Stimulated activated CD8-positive, alpha-beta memory T cell treated with anti-CD3 and anti-CD28 coated beads, Interleukin-15, amount 100 ng/mL, for 24 hours (primary cell): Measurements from ENCODE around the gene NUCB2.

Experiments
- DNase-seq: peaks from one replicate; pipeline ENCODE4 v3.0.0-alpha.2; 2020; ENCODE audit warnings: low read depth

Gene NUCB2

DNA sequence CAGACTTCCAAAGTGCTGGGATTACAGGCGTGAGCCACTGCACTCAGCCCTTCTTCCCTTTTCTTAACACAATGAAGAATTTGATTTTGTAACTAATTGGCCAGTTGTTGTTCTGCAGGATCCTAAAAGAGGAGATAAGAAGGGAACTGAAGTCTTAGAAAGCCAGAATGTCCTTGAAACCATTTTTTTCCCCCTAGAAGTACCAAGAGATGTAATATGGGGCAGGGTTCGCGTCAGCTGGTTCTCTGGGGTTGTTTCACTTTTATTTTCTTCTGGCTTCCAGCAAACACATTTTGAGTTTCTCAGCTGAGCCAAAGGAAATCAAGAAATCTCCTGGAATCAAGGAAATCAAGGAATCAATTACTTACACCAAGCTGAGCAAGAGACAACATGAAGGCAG, 7.6 kb upstream of the NUCB2 start:
- no peak for DNase-seq

- DNase-seq, result no peak
Measured at GRCh38 chr11:17272801-17273200, 3.7 kb upstream of the NUCB2 start.

DNA sequence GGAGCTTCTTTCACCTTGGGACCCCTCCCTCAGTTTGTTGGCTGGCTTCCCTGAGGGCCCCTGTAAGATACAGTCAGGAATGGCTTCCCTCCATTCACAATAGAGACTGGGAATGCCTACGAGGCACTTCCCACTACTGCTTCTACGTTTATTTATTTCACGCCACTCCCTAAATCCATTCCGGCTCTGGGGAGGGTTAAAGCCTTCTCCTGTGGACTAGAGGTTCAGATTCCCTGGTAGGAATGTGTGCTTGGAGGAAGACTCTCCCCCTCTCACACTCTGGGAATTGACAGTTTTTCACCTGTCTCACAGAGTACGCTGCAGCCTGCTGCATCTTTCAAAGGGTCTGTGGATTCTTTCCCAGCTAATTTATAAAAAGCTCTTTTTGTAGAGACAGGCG, 3.3 kb upstream of the NUCB2 start:
- no peak for DNase-seq

DNA sequence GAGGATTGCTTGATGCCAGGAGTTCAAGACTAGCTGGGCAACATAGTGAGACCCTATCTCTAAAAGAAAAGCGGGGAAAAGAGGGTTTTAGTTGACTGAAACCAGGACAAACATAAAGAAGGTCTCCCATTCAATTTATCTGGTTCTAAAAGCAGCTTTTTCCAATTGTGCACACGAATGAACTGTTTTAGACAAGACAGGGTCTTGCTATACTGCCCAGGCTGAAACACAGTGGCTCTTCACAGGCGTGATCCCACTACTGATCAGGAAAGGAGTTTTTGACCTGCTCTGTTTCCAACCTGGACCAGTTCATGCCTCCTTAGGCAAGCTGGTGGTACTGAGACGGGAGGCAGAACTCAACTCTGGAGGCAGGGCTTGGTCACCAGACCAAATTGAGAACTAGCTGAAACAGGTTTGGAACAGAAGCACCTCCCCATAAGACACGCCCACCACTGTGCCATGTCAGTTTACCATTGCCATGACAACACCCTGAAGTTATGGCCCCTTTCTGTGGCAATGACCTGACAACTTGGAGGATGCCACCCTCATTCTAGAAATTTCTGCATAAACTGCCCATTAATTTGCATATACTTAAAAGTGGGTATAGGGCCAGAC, 2.8 kb upstream of the NUCB2 start:
- DNase-seq, result no peak

- no peak for DNase-seq
Measured at GRCh38 chr11:17275400-17276235, 921 bp upstream of the NUCB2 start.

DNA sequence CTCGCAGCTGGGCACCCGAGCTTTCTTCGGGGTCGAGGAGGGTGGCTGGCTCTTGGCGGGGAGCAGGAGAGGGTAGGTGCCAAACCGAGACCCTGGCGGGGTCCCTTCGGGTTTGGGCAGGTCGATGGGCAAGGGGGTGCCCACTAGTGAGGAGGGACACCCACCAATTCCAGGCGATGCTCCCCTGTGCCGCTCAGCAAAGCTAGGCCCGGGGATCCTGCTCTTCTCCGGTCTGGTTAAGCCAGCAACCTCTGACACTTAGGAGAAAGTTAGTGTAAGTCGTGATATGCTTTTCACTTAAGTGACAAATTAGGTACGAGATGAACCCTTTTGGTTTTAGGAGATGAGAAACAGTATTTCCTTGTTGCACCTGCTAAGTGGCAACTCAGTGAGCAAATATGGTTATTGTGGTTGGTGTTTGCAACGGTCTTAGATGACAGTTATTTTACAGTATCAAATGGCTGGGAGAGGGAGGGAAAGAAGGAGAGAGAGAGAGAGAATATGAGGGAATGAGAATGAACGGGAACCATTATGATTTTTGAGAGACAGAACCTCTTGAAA, 565 bp downstream of the NUCB2 start:
- no peak for DNase-seq

GRCh38 chr11:17280494-17281127, 4.1 kb downstream of the NUCB2 start:
- no peak for DNase-seq

- no peak for DNase-seq
Measured at GRCh38 chr11:17286332-17286731, 9.8 kb downstream of the NUCB2 start.

- DNase-seq, result no peak
Measured at GRCh38 chr11:17287058-17287457, 10.5 kb downstream of the NUCB2 start.

DNA sequence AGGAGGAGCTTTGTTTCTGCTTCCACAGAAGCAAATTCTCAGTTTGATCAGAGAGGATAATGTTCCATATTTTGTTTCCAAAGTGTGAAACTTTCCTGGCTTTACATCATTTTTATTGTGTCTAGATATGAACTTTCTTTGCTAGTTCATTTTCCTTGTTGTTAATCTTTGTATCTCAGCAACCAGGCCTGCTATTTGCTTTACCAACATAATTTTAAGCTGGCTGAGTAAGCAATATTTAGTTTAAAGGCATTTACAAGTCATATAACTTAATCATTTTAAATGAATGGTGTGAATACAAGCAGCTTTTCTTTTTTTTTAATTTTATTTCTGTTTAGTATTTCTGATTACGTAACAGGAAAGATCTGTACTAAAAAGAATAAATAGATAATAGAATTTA, 15.2 kb downstream of the NUCB2 start:
- no peak for DNase-seq

- no peak for DNase-seq
Measured at GRCh38 chr11:17293311-17293710, 16.8 kb downstream of the NUCB2 start.

GRCh38 chr11:17294033-17294432, 17.5 kb downstream of the NUCB2 start:
- no peak for DNase-seq

GRCh38 chr11:17296852-17297559, 20.5 kb downstream of the NUCB2 start:
- no peak for DNase-seq

- DNase-seq, result no peak
Measured at GRCh38 chr11:17298302-17298701, 21.8 kb downstream of the NUCB2 start.

- DNase-seq, result no peak
Measured at GRCh38 chr11:17300372-17300771, 23.8 kb downstream of the NUCB2 start.

DNA sequence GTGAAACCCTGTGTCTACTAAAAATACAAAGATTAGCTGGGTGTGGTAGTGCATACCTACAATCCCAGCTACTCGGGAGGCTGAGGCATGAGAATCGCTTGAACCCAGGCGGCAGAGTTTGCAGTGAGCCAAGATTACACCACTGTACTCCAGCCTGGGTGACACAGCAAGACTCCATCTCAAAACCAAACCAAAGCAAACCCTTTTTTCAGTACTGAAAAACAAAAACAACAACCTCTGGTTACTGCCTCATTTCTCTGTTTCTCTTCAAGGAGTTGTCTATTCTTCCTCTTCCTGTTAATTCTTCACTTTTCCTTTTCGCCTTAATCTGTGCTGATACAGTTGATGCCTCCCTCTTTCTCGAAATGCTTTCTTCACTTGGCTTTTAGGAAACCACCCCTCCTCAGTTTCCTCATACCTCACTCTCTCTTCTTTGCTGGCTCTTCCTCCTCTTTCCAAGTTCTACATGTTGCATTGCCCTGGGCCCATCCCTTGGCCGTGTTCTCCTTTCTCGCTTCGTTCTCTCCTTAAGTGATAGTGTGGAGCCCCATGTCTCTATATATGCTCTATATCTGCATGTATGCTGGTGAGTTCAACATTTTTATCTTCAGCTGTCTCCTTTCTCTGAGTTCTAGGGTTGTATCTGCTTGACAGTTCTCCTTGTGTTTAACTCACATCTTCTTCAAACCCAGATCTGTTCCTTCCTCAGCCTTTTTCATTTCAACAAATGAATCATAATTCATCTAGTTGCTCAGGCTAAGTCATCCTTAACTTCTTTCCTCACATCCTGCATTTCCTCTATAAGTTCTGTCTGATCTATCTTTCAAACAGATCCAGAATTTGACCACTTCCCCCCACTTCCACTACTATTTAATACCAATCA, 37.1 kb downstream of the NUCB2 start:
- no peak for DNase-seq

DNA sequence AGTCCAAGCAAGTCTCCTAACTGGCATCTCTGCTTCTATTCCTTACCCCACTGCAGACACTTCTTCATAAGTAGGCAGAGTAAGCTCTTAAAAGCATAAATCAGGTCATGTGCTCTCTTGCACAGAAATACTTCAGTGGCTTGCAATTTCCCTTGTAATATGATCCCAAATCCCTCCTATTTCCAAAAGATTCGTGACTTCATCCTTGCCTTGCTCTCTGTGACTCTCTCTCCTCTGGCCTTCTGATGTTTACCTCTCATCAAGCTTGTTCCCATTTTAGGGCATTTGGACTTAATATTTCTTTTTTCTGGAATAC, 37.7 kb downstream of the NUCB2 start:
- DNase-seq, result no peak

DNA sequence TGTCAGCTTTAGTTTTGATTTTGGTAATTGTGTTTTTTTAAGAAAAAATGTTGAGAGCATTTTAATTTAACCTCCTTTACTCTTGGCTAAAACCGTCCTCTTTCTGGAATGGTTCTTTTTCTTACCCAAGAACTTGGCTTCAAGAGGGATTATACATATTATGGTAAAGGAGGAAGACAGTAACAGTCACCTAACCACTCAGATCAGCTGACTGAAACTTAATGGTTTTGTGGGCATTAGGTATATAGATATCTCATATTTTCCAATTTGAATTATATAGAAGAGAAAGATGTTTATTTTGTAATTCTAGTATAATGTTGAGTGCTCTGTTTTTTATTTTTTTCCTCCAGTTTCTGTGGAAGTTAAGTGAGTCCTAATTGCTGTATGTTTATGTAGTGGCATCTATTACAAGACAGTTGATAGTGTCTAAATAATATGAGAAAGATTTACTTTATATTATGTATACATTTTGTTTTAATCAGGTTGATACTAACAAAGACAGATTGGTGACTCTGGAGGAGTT, 38.4 kb downstream of the NUCB2 start:
- DNase-seq, result no peak

DNA sequence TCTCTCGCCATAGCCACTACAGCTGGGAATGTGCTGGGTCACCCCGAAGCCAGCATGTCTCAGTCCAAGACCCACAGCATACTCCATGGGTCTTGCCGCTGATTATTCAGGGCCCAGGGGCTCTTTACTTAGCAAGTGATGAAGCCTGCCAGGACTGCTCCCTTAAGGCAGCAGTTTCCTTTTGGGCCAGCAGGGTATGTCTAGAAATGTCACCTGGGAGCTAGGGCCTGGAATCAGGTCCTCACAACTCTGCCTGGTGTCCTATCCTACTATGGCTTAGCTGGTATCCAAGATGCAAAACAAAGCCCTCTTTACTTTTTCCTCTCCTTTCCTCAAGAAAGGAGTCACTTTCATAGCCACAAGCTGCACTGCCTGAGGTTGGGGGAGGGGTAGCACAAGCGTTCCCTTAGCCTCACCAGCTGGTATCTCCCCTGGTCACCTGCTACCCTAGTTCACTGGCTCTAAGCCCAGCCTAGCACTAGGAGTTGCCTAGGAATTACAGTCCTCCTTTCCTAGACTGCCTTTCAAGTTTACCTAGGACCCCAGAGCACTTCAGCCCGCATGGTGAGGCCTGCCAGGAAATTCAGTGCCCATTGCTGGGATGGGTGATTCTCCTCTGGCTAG, 52.4 kb downstream of the NUCB2 start:
- no peak for DNase-seq

GRCh38 chr11:17331669-17332068, 55.1 kb downstream of the NUCB2 start:
- DNase-seq, result no peak
